ENCODE measurements around the gene FOXP4.

FOXP4 gene

DNA sequence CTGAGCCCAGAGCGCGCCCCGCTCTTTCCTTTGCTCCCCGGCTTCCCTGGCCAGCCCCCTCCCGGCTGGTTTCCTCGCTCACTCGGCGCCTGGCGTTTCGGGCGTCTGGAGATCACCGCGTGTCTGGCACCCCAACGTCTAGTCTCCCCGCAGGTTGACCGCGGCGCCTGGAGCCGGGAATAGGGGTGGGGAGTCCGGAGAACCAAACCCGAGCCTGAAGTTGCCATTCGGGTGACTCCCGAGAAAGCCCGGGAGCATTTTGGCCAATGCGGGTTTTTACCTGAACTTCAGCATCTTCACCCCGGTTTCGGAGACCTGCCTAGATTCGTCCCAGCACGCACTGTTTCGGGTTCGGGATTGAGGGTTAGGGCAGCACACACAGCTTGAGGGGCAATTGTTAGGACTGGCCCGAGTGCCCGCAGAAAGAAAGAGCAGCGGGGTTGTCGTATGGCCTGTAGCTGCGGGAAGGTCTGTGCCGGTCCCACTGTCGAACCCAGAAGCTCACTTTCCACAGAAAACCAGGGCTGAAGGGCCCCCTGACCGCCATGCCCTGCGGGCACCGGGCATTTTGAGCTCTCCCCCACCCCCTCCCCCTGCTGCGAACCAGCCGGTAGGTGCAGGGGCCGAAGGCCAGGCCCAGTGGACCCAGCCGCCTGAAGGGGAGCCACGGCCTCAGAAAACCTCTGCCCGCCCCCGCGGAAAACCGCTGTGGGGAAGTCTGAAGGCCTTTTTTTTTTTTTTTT is 2.1 kb downstream of the FOXP4 start:
- peak; percentile 76 for DNase-seq

DNA sequence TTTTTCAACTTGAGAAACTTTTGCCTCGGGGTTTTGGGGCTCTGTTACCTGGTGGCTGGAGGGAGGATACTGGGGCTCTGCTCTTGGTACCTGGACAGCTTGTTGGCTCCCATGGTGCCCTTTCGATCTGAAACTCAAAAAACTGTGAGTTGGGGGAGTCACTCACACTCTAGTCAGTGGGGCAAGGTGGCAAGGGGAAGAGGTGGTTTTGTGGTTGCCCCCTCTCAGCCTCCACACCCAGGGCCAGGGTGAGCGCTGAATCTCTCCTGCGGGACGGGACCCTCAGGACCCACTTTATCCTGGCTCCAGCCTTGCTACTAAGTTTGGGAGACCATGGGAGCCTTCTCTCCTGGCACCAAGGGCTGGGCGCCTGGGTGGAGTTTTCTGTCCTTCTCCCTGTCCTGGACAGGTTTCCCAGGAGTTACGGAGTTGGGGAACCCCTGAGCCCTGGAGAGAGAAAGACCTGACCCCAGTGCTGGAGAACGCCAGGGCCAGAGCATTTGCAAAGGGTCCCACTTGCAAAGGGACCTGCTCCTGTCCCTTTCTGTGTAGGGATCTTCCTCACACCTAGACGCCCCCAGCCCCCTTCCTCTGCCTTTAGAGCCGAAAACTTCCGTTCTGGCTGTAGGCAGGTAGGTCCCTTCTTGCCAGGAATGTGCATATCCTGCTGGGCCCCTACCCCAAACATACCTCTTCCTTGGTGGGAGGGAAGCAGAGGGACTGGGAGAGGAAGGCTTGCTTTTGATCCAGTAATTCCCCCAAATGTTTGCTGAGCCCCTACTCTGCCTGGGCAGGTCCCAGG is 2.9 kb downstream of the FOXP4 start:
- DNase-seq, result no peak

DNA sequence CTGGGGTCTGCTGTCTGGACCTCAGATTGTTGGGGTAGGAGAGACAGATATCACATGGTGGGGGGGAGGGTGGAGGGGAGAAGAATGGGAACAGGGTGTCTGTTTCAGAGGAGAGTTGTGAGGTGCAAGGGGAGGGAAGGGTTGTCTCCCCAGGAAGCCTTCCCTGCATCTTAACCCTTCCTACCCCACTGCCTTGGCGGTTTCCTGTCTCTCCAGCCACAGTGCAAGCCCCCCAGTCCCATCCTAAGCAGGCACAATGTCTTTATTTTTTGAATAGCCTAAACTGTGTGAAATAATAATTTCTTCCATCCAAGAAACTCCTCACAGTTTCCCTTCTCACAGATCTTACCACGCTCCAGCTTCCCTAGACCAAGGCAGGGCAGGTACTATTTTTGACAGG is 3.5 kb downstream of the FOXP4 start:
- DNase-seq, result no peak

DNA sequence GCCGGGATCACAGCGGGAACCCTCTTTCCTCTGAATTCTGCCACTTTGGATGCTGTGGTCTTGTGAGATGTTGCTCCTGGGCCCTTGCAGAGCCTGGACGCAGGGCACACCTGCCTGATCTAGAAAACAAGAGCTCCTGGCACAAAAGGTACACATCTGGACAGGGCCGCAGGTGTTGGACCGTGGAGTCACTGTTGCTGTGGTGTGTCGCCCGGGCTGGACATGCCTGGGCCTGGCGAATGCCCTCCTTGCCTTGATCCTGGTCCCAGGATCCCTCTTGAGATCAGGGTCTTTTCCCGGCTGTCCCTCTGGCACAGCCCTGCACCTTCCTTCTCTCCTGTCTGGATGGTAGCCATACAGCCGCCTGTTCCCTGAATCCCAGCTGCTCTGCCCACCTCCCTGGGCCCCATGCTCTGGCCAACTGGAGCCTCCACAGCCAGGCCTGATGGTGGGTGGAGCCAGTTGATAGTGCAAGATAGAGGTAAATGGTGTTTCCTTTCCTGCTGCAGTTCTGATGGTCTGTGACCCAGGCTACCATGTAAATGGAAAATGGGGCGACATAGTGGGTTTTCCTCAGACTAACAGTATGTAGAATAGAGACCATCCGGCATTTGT is 5.0 kb downstream of the FOXP4 start:
- DNase-seq, result no peak

DNA sequence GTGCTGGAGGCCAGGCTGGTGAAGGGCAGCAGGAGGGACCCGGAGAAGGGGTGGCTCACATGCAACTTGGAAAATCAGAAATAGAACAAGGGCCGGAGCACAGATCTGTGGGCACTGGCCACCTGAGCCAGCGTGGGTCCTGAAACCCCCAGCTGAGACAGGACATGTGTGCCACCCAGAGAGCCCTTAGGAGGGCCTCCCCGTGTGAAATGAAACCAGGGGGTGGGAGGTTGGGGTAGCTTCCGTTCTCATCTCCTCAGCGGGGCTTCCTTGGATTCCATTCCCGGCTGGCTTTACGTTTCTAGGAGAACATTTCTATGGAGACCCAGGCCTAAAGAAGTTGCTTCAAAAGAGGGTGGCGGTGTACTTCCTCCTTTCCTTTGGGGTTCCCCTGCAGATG is 5.7 kb downstream of the FOXP4 start:
- no peak for DNase-seq

DNA sequence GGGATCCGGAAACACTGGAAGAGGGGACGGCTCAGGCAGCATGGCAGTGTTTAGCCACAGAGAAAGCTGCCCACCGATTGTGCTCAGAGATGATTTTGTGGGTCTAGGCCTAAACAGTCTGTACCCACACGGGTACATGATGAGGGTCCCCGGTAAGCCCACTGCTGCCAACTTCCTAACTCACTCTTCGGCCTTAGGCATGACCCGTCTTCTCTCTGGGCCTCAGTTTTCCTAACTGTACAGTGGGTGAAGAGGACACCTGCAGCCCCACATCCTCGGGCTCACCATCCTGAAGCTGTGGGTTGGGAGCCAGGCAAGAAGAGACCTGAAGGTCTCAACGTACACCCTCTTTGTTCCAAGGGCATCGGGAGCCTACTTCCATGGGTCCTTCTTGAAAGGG is 6.5 kb downstream of the FOXP4 start:
- no peak for DNase-seq

DNA sequence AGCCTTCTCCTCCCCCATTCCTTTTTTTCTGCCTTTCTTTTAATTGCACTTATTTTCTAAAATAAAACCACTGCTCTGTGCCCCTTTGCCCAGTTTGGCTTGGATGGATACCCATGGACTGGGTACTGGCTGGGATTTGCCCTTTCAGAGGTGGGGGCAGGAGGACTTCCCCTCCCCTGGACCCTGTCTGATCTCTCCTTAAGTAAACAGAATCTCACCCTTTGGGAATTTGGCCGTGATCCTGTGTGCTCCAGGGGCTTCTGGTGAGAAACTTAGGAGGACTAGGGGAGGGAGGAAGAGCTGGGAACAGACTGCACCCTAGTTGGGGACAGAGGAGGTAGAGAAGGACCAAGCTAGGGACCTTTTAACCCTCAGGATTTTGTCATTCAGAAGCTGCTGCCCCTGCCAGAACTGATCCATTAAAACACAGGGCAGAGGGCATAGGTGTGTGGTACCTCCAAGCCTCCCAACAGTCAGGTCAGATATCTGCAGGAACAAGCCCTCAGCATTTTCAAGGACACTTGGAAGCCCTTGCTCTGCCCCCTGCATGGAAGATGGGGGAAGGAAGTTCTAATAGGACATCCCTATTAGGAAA is 7.3 kb downstream of the FOXP4 start:
- DNase-seq, result no peak

DNA sequence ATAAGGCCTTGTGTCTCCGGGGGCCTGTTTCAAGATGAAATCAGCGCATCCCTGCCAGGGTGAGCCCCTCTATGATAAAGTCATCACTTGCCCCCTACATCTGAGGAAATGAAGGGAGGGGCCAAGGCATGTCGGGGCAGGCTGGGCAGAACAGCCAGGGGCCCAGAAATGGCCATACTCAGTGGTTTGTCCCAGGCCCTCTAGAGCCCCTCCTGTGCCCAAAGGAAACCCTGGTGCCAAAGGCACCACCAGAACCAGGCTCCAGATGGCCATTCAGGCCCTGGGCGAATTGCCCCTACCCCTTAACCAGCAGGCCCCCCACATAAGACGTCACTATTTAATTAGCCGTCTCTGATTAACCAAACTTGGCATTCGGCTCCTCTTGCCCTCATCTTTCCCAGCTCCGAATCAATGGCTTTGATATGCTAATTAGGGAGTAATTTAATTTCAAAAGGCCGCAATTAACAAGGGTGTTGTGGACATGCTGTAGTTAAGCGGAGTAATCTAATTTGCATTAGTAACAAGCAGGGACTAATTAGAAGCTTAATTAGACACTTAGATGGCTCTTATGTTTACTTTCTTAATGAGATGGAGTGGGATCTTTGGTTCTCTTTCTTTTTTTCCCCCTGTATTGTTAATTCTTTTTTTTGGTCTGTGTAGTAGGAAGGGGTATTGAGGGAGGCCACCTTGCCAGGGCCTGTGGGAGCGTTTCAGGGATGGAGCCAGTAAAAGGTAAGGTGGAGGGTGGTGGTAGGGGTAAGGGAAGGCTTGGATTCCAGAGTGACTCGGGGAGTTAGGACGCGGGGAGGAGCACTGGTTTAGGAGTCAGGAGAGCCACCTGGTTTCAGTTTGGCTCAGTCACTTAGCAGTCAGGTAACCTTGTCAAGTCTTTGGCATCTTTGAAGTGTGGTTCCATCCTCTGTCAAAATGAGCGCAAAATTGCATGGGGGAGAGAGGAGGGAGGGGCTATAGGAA is 9.4 kb downstream of the FOXP4 start:
- no peak for DNase-seq

DNA sequence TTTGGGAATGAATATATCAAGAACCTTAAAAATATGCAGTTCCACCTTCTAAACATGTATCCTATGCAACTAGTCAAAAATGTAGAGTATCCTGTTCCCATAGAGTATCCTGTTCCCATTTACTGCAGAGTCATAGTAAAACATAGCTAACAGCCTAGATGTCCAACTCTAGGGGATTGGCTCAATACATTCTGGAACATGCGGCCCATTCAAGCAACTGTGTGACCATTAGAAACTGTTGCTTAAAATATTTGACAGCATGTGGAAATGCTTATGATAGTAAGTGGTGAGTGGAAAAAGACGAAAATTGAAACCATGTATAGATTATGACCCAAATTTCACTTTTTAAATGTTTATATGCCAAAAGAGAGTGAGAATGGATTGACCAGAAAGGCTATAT is 11.2 kb downstream of the FOXP4 start:
- DNase-seq, result no peak

DNA sequence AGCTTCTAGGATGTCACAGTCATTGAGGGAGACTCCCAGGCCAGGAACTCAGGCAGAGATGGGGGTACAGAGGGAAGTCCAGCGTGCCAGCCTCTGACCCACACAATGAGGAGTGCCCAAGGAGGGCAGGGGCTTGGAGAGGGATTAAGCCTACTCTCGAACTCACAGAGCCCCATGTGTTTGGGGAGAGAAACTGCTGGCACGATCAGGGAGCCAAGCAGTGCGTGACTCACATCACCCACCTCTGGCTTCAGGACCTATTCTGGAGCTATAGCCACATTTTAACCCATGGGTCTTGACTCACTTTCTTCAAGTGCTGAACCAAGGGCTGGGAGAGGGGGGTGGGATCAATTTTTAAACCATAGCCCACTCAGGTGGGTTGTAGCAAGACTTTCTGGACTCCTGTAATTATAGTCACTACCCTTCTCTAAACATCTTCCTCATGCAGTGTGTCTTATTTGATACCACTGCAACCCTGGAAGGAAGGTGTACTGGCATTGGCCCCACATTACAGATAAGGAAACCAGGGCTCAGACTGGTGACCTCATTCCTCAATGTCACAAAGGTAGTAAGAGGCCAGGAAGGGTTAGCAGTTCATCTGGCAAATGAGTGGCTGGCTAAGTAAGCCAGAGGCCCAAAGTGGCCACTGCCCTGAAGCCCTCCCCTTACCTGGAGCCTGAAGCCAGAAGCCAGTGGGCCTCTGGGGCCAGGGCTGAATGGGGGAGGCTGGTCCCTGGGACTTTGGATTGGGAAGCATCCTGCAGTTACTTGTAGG is 12.0 kb downstream of the FOXP4 start:
- no peak for DNase-seq

DNA sequence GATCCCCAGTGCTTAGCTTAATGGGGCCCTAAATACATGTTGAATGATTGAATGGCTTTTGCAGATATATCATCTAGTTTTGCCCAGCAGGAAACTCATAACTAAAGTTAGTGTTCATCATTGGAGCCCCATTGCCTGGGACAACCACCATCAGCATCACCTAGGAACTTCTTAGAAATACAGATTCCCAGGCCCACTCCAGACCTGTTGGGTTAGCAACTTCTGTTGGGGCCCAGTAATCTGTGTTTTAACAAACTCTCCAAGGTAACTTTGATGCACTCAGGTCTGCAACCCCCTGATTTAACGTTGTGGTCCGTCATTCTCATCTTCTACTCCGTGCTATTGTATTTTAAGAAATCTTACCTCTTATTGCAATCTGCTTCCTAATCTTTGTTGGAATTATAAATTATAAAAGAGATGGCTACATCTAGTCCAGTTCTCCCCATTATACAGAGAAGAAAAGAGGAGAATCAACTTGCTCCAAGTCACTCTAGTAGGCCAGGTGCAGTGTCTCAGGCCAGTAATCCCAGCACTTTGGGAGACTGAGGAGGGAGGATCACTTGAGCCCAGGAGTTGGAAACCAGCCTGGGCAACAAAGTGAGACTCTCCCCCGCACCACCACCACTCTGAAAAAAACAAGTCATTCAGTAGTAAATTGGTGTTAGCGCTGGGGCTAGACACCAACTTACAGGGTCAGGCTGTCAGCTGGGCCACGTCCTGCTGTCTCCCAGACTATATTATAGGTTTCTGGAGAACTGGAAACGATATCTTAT is 13.7 kb downstream of the FOXP4 start:
- DNase-seq, result no peak

DNA sequence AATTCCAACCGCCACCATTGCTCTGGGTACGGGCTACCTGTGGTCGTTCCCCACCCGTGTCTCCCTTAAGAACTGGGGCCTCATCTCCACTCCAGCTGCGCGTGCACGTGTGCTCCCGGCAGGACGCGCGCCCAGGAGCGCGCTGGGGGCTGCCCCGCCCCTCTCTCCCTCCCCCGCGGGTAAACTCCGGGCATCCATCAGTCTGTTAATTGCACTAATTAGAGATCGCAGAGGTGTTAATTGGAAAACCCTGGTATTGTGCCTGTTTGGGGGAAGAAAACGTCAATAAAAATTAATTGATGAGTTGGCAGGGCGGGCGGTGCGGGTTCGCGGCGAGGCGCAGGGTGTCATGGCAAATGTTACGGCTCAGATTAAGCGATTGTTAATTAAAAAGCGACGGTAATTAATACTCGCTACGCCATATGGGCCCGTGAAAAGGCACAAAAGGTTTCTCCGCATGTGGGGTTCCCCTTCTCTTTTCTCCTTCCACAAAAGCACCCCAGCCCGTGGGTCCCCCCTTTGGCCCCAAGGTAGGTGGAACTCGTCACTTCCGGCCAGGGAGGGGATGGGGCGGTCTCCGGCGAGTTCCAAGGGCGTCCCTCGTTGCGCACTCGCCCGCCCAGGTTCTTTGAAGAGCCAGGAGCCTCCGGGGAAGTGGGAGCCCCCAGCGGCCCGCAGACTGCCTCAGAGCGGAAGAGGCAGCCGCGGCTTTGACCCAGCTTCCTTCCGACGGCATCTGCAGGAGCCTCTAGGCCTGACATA is 14.4 kb downstream of the FOXP4 start:
- DNase-seq, result peak; percentile 87

DNA sequence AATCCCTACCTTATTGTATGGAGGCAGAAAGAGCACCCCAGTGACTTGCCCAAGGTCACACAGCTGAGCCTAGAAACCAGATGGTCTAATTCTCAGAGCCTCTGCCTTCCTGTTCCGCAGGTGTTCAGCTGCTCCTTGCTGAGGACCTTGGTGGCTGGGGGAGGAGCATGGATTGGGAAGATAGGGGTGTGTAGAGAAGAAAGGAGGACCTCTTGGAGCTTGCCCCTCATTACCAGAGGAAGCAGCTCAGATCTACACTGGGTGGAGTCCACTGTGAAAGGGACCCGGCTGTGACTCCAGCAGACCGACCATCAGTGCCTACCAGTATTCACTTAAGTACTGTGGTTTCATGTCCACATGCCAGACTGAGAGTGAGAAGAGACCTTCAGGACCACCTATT is 15.2 kb downstream of the FOXP4 start:
- DNase-seq, result no peak

DNA sequence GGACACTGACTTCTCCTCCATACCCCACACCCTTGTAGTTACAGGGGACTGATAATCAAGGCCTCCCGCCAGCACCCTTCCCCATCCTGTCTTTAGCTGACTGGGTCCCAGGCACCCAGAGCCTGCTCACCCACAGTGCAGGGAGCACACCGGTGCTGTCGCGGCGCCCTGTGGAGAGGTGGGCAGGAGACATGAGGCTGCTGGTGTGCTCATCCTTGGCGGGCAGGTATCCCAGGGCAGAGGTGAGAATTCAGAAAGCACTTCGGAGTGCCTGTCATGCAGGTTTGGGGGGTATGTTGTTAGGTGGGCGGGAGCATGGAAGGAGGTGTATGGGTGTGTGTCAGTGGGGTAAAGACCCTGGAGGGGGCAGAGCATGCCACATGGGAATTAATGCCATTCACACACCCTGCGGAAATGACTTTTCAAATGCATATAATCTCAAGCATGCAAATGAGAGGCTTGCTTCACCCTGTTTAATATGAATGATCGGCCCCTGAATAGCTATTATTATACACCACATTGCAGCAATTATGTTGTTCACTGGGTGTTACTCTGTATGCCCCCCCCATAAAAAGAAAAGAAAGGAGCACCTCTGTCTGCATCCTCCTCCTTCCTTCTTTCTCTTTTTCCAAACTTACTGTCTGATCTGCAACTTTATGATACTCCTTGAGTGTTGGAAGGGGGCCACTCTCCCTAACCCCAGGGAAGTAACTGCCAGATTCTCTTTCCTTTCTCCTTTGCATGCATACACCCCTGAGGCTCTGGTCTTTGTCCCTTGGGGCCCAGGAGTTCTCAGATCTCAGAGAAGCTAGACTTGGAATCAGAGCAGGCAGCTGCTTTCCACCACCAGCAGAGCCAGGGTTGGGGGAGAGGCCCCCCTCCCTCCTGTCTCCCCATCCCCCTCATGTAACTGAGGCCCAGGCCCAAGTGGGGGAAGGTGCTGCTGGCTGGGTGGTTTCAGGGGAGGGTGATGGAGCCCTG is 16.0 kb downstream of the FOXP4 start:
- DNase-seq, result no peak

DNA sequence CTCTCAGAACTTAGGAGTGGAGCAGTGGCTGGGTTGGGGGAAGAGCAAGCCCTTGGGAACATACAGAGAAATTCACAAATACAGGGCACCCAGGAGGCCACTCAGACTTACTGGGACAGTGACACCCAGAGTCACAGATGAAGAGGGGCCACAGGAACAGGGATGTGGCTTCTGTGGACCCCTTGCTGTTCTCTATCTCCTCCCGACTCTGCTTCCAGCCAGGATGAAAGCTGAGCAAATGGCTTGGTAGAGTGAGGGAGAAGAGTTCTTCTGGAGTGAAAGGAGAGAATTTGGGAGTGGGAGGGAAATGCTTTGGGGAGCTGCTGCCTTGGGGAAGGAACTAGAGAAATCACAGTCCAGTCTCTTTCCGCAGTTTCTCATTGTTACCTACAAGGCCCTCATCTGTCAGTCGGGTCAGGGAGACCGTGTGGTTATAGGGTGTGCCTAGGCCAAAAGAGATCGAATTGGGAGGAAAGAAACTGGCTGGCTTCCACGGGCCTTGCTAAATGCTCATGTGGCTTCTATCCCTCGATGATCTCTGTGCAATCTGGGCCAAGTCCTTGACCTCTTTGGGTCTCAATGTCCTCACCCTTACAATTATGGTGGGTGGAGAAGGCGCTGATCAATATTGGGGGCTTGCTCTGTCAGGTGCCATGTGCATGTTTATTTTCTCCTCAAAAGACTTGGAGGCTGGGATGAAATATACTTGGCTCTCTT is 17.0 kb downstream of the FOXP4 start:
- DNase-seq, result no peak

DNA sequence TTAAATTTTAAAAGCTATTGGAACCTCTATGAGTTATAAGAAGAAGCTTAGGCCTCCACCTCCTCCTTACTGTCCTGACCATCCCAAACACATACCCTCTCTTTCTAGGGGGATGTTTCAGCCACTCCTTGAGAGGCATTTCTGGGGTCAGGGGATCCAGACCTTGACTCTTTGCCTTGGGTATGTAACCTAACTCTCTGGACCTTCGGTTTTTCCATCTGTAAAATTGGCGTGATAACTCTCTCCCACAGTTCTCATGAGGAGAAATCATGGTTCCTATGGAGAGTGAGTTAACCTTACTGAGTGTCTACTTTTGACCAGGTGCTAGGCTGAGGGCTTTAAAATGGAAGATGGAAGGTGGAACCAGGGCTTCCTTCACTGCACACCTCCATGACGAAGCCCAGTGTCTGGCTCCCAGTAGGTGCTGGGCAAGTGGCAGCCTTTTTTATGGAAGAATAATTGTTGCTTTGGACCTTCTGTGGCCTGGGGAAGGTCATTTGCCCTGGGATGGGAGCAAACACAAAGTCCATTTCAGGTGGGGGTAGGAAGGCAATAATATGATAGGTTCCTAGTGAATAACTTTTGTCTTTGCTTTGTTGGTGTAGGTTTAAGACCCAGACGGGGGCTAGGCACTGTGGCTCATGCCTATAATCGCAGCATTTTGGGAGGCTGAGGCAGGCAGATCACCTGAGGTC is 18.4 kb downstream of the FOXP4 start:
- no peak for DNase-seq

DNA sequence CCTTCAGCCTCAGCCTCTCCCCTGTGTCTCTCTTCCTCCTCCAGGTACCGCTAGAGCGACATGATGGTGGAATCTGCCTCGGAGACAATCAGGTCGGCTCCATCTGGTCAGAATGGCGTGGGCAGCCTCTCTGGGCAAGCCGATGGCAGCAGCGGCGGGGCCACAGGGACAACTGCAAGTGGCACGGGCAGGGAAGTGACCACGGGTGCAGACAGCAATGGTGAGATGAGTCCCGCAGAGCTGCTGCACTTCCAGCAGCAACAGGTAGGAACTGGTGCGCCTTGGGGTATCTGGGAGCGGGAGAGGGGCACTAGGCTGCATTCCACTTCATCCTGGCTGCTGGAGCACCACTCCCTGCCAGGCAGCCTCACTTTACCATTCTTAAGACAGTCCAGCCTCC is 19.5 kb downstream of the FOXP4 start:
- no peak for DNase-seq

All from stimulated activated CD8-positive, alpha-beta memory T cell treated with anti-CD3 and anti-CD28 coated beads, Interleukin-4, amount 100 ng/mL, for 48 hours (primary cell).